Naive B cell (primary cell): ENCODE data around the gene TRPM2. TPM values are rescaled to one million over a fixed set of nuclear protein-coding genes. Genes with fewer than 3 reads are reported as not detected.
"Not testable (repeated sequence)": the region's sequence is repeated elsewhere in the genome, so short reads cannot be mapped to it uniquely, and the experiment has no call there.

ENCODE experiments used
- ATAC-seq, 2 donors: fragments of 150-1000 bp; cut with Tn5 transposase; 2 replicates each; pipeline ENCODE4 v1.10.0; 2021; ENCODE audit warnings: low read depth in 2 of 2, mild to moderate bottlenecking in 2 of 2, moderate library complexity in 2 of 2
- DNase-seq: peaks from one replicate; pipeline ENCODE4 v3.0.0; 2022
- H3K27ac Mint-ChIP-seq, 6 donors: one replicate each; pipeline ENCODE4 v1.8.0; 2020 to 2022; ENCODE audit warnings: mild to moderate bottlenecking in 6 of 6, mixed read lengths in 6 of 6, moderate library complexity in 5 of 6, inconsistent platforms in 2 of 6
- H3K27me3 Mint-ChIP-seq, 3 donors: one replicate each; pipeline ENCODE4 v1.8.0; 2021 to 2022; ENCODE audit warnings: mixed read lengths in 3 of 3, mild to moderate bottlenecking in 1 of 3
- H3K36me3 Mint-ChIP-seq, 2 donors: one replicate each; pipeline ENCODE4 v1.8.0; 2020 to 2022; ENCODE audit warnings: mixed read lengths in 2 of 2, inconsistent platforms in 1 of 2, mild to moderate bottlenecking in 1 of 2
- H3K4me1 Mint-ChIP-seq, 3 donors: one replicate each; pipeline ENCODE4 v1.8.0; 2020 to 2022; ENCODE audit warnings: mixed read lengths in 3 of 3, inconsistent platforms in 1 of 3, mild to moderate bottlenecking in 1 of 3, moderate library complexity in 1 of 3
- H3K4me3 Mint-ChIP-seq, 8 donors: one replicate each; pipeline ENCODE4 v1.8.0; 2020 to 2022; ENCODE audit warnings: mild to moderate bottlenecking in 8 of 8, mixed read lengths in 8 of 8, moderate library complexity in 8 of 8, inconsistent platforms in 2 of 8
- H3K9me3 Mint-ChIP-seq, 7 donors: one replicate each; pipeline ENCODE4 v1.8.0; 2020 to 2022; ENCODE audit warnings: mixed read lengths in 7 of 7, mild to moderate bottlenecking in 5 of 7, inconsistent platforms in 2 of 7, moderate library complexity in 1 of 7
- polyA plus RNA-seq, 6 donors: library from polyadenylated mRNA; unstranded; fragments of 300-500 nt; fragmentation: Illumina TruSeq; gene quantifications; one replicate each; pipeline ENCODE4 v1.2.3, GENCODE V29; 2021; ENCODE audit warnings: low read depth in 6 of 6

The TRPM2 gene
- polyA plus RNA-seq, 6 donors from 2014 or later, result 0.48 to 4.8 (median 2.6) TPM

GRCh38 chr21:44471996-44472395 lies 118.6 kb downstream of the TRPM2 start:
- Mint-ChIP-seq H3K36me3 (no peaks in the 10 kb centered on the region), H3K4me1 (no peaks in the 10 kb centered on the region), H3K9me3 (no peaks in the 10 kb centered on the region), H3K27ac (peak overlapping the region in 1 of 6 donors; percentile 14), H3K27me3 (peaks cover 0 to 3% (median 0%) of the 10 kb centered on the region in 3 donors), H3K4me3 (no peak overlapping the region)
- DNase-seq, result no peak
- no peak for ATAC-seq

DNA sequence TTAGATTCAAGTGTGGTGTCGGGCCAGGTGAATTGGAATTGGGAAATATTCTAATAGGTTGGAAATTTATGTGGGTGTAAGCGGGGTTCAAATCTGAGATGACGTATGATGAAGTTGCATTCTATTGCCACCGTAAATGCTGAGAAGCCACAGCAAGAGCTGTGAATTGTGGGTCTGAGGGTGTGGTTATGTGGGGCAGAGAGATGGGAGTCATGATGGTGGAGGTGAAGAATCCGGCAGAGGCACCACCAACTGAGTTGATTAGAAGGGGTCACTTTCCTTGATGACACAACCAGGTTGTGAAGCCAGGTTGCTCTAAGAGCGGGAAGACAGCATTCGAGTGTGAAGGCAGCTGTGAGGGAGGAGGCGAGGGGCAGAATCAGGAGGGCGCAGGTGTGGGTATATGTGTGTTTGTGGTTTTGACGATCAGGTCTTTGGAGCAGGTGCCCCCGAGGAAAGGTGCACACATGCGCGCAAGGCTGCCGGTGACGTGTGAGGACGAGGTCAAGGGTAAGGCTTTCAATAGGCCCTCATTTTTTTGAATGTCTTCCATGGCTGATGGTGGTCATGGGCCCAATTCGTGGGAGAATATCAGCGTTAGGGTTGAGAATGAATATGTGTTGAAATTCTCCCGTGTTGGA lies 120.6 kb downstream of the TRPM2 start:
- no peaks in the 10 kb centered on the region for H3K36me3 Mint-ChIP-seq
- peaks cover 0 to 3% (median 0%) of the 10 kb centered on the region in 3 donors for H3K27me3 Mint-ChIP-seq
- no peak overlapping the region for H3K27ac Mint-ChIP-seq
- H3K4me1 Mint-ChIP-seq, result peaks cover 0 to 4% (median 3%) of the 10 kb centered on the region in 3 donors
- no peaks in the 10 kb centered on the region for H3K9me3 Mint-ChIP-seq
- no peak for DNase-seq
- no peak for ATAC-seq
- no peak overlapping the region for H3K4me3 Mint-ChIP-seq

DNA sequence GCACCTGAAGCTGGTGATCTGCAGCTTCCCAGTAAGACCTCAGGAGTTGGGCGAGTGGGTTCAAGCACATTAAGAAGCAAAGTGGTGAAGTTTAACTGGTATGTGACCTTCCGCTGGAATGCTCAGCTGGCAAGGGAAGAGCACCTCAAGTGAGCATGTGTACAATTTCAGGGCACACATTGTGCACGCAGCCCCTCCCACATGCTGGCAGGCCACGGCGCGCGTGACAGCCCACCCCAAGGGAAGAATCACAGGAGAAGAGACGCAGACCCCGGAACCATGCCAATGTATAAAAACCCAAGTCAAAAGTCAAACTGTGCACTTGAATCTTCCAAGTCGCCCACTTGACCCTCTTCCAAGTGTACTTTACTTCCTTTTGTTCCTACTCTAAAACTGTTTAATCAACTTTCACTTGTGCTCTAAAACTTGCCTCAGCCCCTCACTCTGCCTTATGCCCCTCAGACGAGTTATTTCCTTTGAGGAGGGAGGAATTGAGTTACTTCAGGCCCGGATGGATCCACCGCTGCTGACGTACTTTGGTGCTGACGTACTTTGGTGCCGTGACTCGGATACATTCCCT lies 121.9 kb downstream of the TRPM2 start:
- Mint-ChIP-seq H3K4me1 (peaks cover 4 to 12% (median 5%) of the 10 kb centered on the region in 3 donors), H3K36me3 (no peaks in the 10 kb centered on the region), H3K27me3 (no peaks in the 10 kb centered on the region), H3K9me3 (no peaks in the 10 kb centered on the region), H3K27ac (no peak overlapping the region), H3K4me3 (no peak overlapping the region)
- ATAC-seq (no peak), DNase-seq (no peak)

- Mint-ChIP-seq H3K27me3 (peaks cover 0 to 4% (median 4%) of the 10 kb centered on the region in 3 donors), H3K4me1 (peaks cover 4 to 12% (median 5%) of the 10 kb centered on the region in 3 donors), H3K36me3 (no peaks in the 10 kb centered on the region), H3K27ac (no peak overlapping the region), H3K9me3 (no peaks in the 10 kb centered on the region), H3K4me3 (no peak overlapping the region)
- DNase-seq, result no peak
- ATAC-seq, result no peak
Measured at GRCh38 chr21:44477131-44477530, 123.7 kb downstream of the TRPM2 start.

GRCh38 chr21:44477712-44478111 lies 124.3 kb downstream of the TRPM2 start:
- ATAC-seq, result no peak
- Mint-ChIP-seq H3K36me3 (no peaks in the 10 kb centered on the region), H3K4me1 (peaks cover 4 to 12% (median 5%) of the 10 kb centered on the region in 3 donors), H3K27me3 (peaks cover 0 to 7% (median 6%) of the 10 kb centered on the region in 3 donors), H3K9me3 (no peaks in the 10 kb centered on the region), H3K27ac (no peak overlapping the region), H3K4me3 (no peak overlapping the region)
- no peak for DNase-seq

GRCh38 chr21:44478124-44478800 lies 124.8 kb downstream of the TRPM2 start:
- ATAC-seq (no peak), DNase-seq (no peak)
- H3K9me3 Mint-ChIP-seq, result no peaks in the 10 kb centered on the region
- peak overlapping the region in 1 of 6 donors; percentile 41 for H3K27ac Mint-ChIP-seq
- peaks cover 4 to 12% (median 5%) of the 10 kb centered on the region in 3 donors for H3K4me1 Mint-ChIP-seq
- no peak overlapping the region for H3K4me3 Mint-ChIP-seq
- H3K36me3 Mint-ChIP-seq, result no peaks in the 10 kb centered on the region
- H3K27me3 Mint-ChIP-seq, result peaks cover 0 to 7% (median 6%) of the 10 kb centered on the region in 3 donors

DNA sequence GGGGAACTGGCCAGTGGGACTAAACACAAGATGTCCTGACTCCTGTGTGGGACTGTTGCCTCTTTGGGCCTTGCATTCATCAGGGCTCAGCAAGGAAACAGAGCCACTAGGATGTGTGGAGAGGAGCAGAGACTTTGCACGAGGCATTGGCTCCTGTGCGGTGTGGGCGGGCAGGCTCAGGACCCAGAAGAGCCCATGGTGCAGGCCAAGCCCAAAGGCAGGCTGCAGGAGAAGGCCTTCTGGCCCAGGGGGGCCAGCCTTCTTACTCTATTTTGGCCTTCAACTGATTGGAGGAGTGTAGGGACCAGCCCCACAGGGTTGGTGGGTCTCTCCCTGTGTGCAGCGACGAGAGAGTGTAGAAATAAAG lies 125.4 kb downstream of the TRPM2 start:
- no peak overlapping the region for H3K4me3 Mint-ChIP-seq
- no peaks in the 10 kb centered on the region for H3K36me3 Mint-ChIP-seq
- no peaks in the 10 kb centered on the region for H3K9me3 Mint-ChIP-seq
- no peak for DNase-seq
- no peak for ATAC-seq
- H3K27me3 Mint-ChIP-seq, result peaks cover 0 to 7% (median 6%) of the 10 kb centered on the region in 3 donors
- peaks cover 4 to 12% (median 5%) of the 10 kb centered on the region in 3 donors for H3K4me1 Mint-ChIP-seq
- peak overlapping the region in 1 of 6 donors; percentile 41 for H3K27ac Mint-ChIP-seq

- peaks cover 0 to 14% (median 6%) of the 10 kb centered on the region in 3 donors for H3K27me3 Mint-ChIP-seq
- H3K36me3 Mint-ChIP-seq, H3K4me3 Mint-ChIP-seq, ATAC-seq, H3K9me3 Mint-ChIP-seq: not testable (repeated sequence)
- peaks cover 4 to 12% (median 5%) of the 10 kb centered on the region in 3 donors for H3K4me1 Mint-ChIP-seq
- DNase-seq, result peak; percentile 44
- H3K27ac Mint-ChIP-seq, result peak overlapping the region in 2 of 6 donors; percentile 53 to 62
Measured at GRCh38 chr21:44479556-44480199, 126.3 kb downstream of the TRPM2 start.

GRCh38 chr21:44480200-44481053 lies 127.0 kb downstream of the TRPM2 start:
- ATAC-seq (no peak), DNase-seq (no peak)
- H3K36me3 Mint-ChIP-seq, result no peaks in the 10 kb centered on the region
- H3K27me3 Mint-ChIP-seq, result peaks cover 0 to 16% (median 6%) of the 10 kb centered on the region in 3 donors
- H3K4me1 Mint-ChIP-seq, result peaks cover 5 to 17% (median 6%) of the 10 kb centered on the region in 3 donors
- peak overlapping the region in 1 of 6 donors; percentile 59 for H3K27ac Mint-ChIP-seq
- no peak overlapping the region for H3K4me3 Mint-ChIP-seq
- no peaks in the 10 kb centered on the region for H3K9me3 Mint-ChIP-seq

DNA sequence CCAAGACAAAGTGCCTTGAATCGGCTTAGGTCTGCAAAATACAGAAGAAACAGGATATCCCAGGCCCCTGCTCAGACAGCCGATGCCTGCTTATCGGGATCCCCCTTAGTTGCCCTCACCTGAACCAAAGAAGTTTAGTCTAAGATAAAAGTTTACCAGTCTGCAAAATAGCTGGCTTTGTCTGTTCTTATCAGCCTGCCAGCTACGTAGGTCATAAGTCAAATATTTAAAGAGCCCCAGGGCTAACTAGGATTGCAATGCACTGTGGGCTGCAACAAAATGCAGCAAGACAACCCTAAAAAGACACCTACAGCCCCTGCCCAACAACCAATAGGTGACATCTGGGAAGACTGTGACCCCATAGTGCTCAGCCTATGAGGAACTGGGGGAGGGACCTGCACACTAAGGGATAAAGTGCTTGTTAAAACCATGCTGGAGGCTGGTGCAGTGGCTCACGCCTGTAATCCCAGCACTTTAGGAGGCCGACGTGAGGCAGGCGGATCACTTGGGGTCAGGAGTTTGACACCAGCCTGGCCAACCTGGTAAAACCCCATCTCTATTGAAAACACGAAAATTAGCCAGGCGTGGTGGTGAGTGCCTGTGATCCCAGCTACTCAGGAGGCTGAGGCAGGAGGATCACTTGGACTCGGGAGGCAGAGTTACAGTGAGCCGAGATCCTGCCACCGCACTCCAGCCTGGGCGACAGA lies 129.3 kb downstream of the TRPM2 start:
- H3K36me3 Mint-ChIP-seq, result no peaks in the 10 kb centered on the region
- H3K27me3 Mint-ChIP-seq, result peaks cover 0 to 16% (median 6%) of the 10 kb centered on the region in 3 donors
- H3K27ac Mint-ChIP-seq, result no peak overlapping the region

DNA sequence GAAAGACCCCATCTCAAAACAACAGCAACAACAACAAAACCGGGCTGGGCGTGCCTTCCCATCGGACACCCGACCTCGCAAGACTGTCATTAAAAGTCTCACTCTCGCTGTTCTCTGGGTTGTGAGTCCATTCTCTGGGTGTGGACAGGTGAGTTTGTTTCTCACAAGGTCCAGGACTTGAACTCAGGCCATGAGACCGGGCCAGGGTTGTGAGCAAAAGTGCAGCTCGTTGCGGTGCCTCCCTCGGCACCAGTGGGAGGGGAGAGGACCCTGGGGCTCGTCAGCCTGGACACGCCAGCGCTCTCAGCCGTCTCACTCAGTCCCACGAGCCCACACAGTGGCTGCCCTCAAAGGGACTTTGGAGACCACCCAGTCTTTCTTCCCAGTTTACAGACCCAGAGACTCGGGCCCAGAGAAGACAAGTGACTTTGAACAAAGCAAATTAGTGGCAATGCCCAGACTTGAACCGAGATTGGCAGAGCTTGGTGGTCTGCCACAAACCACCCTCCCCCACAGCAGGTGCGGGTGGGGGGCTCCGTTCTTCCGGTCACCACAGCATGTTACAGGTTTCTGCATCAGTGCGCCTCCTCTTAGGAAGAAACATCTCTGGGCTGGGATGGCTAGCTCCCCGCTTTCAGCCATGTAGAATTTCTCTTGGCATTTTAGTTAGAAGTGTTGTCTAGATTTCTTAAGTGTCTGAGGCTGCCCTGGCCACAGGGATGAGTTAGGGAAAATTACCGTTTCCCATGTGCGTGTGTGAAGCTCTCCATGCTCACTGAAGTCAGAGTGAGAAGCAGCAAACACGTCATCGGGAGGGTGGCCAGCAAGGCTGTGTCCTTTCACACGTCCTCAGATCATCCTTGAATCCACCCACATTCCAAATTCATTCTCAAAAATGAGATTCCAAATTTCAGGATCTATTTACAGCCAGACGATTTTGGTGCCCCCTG lies 130.1 kb downstream of the TRPM2 start:
- H3K4me1 Mint-ChIP-seq, result peaks cover 5 to 18% (median 6%) of the 10 kb centered on the region in 3 donors
- peaks cover 0 to 8% (median 6%) of the 10 kb centered on the region in 7 donors for H3K9me3 Mint-ChIP-seq
- ATAC-seq (no peak), DNase-seq (no peak)
- no peak overlapping the region for H3K27ac Mint-ChIP-seq
- H3K27me3 Mint-ChIP-seq, result peaks cover 0 to 16% (median 6%) of the 10 kb centered on the region in 3 donors
- no peak overlapping the region for H3K4me3 Mint-ChIP-seq
- H3K36me3 Mint-ChIP-seq, result no peaks in the 10 kb centered on the region

More for the DNA sequence above, 129.3 kb downstream of the TRPM2 start:
- no peak for DNase-seq
- no peak overlapping the region for H3K4me3 Mint-ChIP-seq
- peaks cover 0 to 4% (median 2%) of the 10 kb centered on the region in 7 donors for H3K9me3 Mint-ChIP-seq
- H3K4me1 Mint-ChIP-seq, result peaks cover 5 to 18% (median 6%) of the 10 kb centered on the region in 3 donors
- ATAC-seq, result no peak
